Liver (tissue), 3 donors: Measurements from ENCODE around the gene RFTN2.
"Not testable (repeated sequence)": the region's sequence is repeated elsewhere in the genome, so short reads cannot be mapped to it uniquely, and the experiment has no call there.

Experiments
- EGR1 ChIP-seq, 2 donors: IDR thresholded peaks; 2 replicates each; pipeline ENCODE4 v1.6.1; 2016 to 2018; ENCODE audit warnings: antibody characterized with exemption in 2 of 2, low read depth in 2 of 2
- HNF4G ChIP-seq: IDR thresholded peaks from 2 replicates; pipeline ENCODE4 v1.6.1; 2016; ENCODE audit warnings: antibody characterized with exemption
- RAD21 ChIP-seq, 2 donors: IDR thresholded peaks; 2 replicates each; pipeline ENCODE4 v1.6.1; 2016; ENCODE audit warnings: antibody characterized with exemption in 2 of 2, mild to moderate bottlenecking in 2 of 2
- TF ChIP-seq, protein P1 (sequence below): fragments of 150-350 bp; IDR thresholded peaks from 2 replicates; pipeline ENCODE4 v1.5.1; 2017; ENCODE audit warnings: improper control_type of control experiment, low read depth, low read length; ENCODE audit not compliant: missing input control
- donor health status: healthy.
- donor health status: healthy.

DNA sequence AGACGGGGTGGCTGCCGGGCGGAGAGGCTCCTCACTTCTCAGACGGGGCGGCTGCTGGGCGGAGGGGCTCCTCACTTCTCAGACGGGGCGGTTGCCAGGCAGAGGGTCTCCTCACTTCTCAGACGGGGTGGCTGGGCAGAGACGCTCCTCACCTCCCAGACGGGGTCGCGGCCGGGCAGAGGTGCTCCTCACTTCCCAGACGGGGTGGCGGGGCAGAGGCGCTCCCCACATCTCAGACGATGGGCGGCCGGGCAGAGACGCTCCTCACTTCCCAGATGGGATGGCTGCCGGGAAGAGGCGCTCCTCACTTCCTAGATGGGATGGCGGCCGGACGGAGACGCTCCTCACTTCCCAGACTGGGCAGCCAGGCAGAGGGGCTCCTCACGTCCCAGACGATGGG, 21.2 kb upstream of the RFTN2 start:
- TF ChIP-seq, protein P1, sequence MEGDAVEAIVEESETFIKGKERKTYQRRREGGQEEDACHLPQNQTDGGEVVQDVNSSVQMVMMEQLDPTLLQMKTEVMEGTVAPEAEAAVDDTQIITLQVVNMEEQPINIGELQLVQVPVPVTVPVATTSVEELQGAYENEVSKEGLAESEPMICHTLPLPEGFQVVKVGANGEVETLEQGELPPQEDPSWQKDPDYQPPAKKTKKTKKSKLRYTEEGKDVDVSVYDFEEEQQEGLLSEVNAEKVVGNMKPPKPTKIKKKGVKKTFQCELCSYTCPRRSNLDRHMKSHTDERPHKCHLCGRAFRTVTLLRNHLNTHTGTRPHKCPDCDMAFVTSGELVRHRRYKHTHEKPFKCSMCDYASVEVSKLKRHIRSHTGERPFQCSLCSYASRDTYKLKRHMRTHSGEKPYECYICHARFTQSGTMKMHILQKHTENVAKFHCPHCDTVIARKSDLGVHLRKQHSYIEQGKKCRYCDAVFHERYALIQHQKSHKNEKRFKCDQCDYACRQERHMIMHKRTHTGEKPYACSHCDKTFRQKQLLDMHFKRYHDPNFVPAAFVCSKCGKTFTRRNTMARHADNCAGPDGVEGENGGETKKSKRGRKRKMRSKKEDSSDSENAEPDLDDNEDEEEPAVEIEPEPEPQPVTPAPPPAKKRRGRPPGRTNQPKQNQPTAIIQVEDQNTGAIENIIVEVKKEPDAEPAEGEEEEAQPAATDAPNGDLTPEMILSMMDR: not testable (repeated sequence)
- TF ChIP-seq RAD21 (IDR thresholded peaks at IDR 0.05); EGR1 (IDR thresholded peaks at IDR 0.05; ENCODE audit: low read depth in 2 of 2); HNF4G: not testable (repeated sequence)
